COLO668 (cell line): ENCODE results near the gene ZBTB45.
"Not testable (repeated sequence)": the region's sequence is repeated elsewhere in the genome, so short reads cannot be mapped to it uniquely, and the experiment has no call there.

Experiments
- DNase-seq: peaks from one replicate; lab custom pipeline; 2025; ENCODE audit not compliant: unreplicated experiment; lab: John Stamatoyannopoulos, UW

Gene ZBTB45

DNA sequence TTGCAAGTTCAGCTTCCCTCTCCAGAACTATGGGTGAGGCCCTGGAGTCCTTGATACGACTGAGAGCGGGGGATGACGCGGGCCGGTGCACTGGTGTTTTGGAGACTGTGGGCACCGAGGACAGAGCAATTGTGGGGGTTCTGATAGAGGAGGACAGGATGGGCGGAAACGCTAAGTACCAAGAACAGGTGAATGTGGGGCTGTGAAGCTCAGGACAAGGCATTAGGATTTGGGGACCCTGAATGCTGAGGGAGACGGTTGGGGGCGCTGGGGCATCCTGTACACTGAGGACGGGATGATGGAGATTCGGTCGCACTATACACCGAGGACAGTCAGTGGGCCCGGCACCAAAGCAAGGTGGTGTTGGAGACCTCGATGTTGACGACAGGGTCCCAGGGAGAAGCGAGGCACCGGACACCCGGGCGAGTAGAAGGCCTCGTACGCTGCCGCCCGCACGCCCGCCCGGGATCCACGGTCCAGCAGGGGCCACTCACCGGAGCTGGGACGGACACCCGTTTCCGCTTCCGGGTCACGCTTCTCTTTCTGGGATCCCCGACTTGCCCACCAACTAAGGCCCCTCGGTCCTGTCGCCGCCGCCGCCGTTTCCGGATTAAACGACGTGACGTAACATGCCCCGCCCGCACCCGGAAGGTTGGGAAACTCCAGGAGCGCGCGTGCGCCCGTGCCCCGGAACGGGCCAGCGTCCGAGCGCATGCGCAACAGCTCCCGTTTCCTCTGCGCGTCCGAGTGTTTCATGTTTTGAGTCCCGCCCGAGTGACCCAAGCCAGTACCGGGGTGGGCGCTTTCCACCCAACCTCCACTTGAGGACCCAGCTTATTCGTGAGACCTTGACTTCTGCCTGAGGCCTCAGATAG lies 35.1 kb upstream of the ZBTB45 start, which contains the start of gene CHMP2A:
TSS of gene CHMP2A (minus strand) at position 612 of the 875 bp plus-strand sequence. CDS start 893 bp downstream, outside the sequence.
- DNase-seq, result no peak

DNA sequence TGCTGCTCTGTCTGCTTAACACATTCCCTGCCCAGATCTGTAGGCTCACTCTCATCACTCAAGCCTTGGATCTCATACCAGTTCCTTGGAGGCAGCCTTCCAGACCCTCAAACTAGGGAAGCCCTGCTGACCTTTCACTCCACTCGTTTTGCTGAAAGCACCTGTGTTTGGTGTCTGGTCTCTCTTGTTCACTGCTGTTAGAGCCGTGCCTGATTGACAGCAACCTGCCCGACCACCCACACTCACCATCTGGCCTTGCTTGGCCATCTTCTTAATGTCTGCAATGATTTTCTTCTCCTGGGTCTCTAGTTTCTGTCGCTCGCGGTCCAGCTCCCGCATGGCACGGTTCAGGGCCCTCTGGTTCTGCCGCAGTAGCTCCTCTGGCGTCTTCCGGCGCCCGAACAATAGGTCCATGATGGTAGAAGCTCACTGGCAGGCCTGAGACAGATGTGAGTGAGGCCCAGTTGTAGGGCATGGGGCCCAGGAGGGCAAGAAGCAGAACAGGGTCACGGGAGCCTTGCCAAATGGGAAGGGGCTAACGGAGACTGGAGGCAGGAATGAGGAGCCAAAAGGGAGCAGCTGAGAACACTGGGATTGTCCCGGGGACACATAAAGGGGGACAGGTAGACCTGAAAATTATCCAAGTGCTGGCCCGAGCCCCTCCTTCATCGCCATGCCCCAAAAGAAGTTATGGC lies 34.3 kb upstream of the ZBTB45 start:
- DNase-seq, result no peak

DNA sequence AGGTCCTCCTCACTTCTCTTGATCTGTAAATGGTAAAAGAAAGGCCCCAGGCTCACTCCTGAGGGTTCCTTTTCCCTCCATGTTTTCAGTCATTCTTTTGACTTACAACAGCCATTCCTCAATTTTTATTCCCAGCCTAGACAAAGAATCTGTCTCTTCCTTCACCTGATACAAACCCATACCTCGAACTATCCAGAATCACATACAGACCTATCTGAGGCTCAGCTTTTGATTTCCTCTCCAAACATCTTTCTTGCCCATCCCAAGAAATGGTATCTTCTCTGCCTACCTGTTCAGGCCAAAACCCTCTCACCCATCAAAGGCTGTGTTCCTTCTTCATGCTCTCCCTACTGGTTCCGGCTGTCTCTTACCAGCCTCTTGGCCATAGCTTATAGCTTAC lies 33.0 kb upstream of the ZBTB45 start:
- no peak for DNase-seq

DNA sequence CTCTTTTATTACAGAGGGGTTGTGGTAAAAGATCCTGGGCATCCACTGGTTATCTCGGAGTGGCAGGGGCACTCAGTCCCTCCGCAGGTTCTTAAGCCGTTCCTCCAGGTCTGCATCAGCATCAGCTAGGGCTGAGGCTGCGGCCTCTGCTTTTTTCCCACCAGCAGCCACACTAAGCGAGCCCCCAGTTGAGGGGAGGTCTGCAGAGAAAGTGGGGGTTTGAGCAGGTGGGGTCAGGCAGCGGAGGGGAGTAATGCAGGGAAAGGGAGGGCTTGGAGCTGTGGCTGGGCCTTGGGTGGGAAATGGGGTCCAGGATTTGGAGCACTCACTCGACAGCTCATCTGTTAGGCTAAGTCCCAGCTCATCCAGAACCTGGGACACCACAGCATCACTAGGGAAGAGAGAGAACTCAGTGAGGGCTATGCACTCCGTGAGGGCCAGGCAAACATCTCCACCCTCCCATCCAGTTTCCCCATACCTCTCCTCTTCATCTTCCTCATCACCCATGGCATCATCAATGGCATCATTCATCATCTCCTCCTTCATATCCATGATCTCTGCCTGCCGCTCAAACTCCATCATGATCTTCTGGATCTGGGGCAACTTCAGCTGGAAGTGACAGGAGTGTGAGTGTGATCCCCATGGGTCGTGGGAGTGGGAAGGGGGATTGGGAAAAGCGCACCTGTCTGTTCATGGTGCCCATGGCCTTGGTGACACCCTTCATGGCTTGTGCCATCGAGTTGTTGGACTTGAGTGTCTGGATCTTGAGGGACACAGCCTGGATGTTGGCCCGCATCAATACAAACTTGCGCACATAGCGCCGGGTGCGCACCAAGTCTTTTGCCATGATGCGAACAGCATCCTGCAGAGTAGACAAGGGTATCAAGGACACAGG lies 32.2 kb upstream of the ZBTB45 start:
- DNase-seq, result no peak

DNA sequence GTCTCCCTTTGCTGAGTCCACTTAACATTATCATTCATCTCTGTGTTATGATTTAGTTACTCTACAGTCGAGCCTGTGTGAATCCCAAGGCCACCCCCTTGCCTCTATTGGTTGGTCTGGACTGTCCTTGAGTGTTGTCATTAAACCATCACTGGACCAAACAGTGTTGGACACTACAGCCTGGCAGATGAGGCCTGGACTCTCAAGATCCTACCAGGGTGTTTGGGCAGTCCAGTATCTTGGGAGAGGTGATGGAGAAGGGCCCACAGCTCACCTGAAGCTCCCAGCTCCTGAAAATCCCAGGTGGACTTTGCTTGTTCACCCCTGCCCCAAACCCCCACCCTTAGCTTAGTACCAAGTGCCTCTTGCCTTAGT lies 31.5 kb upstream of the ZBTB45 start:
- no peak for DNase-seq

DNA sequence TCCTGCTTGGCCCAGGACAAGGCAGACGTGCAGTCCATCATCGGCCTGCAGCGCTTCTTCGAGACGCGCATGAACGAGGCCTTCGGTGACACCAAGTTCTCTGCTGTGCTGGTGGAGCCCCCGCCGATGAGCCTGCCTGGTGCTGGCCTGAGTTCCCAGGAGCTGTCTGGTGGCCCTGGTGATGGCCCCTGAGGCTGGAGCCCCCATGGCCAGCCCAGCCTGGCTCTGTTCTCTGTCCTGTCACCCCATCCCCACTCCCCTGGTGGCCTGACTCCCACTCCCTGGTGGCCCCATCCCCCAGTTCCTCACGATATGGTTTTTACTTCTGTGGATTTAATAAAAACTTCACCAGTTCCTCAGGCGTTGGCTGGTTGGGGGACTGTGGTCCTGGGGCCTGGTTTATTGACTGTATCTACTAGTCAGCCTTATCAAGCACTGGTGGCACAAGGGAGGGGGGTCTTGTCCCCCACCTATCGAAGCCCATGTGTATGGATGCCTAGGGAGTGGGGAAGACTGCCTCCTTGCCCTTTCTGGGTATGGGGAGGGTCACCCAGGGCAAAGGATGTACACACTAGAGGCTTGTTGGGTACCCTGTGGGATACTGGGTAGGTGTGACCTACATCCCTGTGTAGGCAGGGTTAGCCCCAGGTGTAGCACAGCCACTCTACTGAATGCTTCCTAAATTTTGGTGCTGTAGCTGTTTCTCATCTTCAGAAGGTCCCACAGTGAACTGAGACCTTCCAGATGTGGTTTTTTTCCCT lies 30.9 kb upstream of the ZBTB45 start:
- DNase-seq, result no peak

DNA sequence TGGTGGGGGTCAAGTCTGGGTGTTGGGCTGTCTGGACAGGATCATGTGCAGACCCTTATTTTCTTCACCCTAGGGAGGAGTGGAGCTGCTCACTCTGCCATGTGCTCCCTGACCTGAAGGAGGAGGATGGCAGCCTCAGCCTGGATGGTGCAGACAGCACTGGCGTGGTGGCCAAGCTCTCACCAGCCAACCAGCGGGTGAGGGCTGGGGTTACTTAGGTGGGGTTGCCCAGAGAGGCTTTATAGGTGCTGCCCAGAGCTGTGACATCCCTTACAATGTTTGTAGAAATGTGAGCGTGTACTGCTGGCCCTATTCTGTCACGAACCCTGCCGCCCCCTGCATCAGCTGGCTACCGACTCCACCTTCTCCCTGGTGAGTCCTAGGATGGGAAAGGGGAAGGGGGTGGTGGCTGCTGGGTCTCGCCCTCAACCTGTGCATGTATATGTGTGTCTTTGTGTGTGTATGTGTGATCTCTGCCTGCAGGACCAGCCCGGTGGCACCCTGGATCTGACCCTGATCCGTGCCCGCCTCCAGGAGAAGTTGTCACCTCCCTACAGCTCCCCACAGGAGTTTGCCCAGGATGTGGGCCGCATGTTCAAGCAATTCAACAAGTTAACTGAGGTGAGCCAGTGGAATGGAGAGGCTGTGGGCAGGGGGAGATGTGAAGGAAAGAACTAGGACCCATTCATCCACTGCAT lies 30.2 kb upstream of the ZBTB45 start:
- no peak for DNase-seq

DNA sequence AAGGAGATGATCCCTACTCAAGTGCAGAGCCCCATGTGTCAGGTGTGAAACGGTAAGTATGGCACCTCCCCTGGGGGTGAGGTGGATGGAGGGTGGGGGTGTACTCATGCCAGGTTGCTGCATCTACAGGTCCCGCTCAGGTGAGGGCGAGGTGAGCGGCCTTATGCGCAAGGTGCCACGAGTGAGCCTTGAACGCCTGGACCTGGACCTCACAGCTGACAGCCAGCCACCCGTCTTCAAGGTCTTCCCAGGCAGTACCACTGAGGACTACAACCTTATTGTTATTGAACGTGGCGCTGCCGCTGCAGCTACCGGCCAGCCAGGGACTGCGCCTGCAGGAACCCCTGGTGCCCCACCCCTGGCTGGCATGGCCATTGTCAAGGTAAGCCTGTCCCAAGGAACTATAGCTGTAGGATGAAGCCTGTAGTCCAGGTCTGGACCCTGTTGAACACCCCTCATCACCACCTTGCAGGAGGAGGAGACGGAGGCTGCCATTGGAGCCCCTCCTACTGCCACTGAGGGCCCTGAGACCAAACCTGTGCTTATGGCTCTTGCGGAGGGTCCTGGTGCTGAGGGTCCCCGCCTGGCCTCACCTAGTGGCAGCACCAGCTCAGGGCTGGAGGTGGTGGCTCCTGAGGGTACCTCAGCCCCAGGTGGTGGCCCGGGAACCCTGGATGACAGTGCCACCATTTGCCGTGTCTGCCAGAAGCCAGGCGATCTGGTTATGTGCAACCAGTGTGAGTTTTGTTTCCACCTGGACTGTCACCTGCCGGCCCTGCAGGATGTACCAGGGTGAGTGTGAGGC lies 29.5 kb upstream of the ZBTB45 start:
- DNase-seq, result no peak

DNA sequence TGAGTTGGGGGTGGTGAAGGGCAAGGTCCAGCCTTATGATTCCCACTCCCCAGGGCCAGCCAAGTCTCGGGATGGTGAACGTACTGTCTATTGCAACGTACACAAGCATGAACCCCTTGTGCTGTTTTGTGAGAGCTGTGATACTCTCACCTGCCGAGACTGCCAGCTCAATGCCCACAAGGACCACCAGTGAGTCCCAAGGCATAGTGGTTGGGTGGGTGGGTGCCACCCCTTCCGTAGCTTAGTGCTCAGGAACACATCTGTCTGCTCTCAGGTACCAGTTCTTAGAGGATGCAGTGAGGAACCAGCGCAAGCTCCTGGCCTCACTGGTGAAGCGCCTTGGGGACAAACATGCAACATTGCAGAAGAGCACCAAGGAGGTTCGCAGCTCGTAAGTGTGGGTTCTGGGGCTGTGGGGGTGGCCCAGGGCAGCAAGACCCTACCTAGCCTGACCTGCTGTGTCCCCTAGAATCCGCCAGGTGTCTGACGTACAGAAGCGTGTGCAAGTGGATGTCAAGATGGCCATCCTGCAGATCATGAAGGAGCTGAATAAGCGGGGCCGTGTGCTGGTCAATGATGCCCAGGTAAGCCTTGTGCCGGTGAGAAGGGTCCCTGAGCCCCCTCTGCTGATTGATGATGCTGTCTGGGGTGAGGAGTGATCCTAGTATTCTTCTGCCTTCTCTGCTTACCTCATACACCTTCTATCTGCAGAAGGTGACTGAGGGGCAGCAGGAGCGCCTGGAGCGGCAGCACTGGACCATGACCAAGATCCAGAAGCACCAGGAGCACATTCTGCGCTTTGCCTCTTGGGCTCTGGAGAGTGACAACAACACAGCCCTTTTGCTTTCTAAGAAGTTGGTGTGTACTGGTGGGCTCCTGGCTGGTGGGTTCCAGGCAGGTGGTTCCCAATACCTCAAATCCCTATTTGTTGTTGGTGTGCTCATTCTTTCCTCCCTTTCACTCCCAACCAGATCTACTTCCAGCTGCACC lies 28.0 kb upstream of the ZBTB45 start:
- no peak for DNase-seq

DNA sequence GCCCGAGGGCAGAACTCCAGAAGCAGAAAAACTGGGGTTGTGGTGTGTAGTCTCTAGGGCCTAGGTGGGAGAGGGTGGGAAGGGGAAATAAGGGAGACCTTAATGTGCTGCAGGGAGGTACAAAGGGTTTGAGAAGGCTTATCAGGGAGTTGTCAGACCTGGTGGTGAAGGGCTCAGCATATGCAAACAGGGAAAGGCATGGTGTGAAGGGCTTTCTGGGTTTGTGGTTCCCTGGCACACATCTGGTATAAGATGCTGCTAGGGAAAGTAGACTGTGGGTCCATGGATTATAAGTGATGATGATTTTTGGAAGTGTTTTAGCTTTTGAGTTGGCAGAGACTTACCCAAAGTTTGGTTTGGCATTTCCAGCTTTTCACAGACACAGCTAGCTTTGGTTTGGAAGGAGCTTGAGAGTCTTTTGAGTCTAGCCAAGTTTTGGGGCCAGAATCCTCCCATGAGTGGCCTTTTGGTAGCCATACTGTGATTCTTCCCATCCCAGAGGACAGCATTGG lies 26.5 kb upstream of the ZBTB45 start:
- no peak for DNase-seq

DNA sequence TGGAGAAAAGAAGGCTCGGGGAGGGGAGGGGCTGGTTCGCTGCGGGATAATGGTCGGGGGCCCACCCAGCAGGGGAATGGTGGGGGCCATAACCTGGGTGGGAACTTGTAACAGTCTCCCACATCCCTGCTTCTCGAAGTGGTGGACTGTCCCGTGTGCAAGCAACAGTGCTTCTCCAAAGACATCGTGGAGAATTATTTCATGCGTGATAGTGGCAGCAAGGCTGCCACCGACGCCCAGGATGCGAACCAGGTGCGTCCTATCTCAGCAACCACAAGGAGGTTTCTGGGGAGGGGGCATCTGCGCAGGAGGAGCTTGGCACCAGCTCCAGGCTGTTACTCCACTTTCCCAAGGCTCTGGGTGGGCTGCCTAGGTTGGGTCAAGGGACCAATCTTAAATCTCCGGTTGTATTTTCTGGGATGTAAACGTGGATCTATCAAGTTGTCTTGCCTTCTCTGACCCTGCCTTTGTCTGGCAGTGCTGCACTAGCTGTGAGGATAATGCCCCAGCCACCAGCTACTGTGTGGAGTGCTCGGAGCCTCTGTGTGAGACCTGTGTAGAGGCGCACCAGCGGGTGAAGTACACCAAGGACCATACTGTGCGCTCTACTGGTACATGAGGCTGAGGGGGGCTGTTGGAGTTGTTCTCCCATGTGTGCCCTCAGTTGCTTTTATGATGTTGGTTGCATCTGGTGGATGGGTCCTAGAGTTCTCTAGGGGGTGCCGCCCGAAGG lies 25.8 kb upstream of the ZBTB45 start:
- no peak for DNase-seq

DNA sequence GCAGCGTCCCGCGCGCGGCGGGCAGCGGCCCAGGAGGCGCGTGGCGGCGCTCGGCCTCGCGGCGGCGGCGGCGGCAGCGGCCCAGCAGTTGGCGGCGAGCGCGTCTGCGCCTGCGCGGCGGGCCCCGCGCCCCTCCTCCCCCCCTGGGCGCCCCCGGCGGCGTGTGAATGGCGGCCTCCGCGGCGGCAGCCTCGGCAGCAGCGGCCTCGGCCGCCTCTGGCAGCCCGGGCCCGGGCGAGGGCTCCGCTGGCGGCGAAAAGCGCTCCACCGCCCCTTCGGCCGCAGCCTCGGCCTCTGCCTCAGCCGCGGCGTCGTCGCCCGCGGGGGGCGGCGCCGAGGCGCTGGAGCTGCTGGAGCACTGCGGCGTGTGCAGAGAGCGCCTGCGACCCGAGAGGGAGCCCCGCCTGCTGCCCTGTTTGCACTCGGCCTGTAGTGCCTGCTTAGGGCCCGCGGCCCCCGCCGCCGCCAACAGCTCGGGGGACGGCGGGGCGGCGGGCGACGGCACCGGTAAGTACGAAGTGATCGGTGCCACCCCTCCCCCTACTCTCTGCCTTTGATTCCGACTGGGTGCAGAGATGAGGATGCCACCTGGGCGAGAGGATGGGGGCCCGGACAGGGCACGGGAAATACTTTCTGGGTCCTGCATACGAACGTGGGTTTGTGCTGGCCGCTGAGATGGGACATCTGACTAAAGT lies 25.1 kb upstream of the ZBTB45 start:
- DNase-seq, result no peak

DNA sequence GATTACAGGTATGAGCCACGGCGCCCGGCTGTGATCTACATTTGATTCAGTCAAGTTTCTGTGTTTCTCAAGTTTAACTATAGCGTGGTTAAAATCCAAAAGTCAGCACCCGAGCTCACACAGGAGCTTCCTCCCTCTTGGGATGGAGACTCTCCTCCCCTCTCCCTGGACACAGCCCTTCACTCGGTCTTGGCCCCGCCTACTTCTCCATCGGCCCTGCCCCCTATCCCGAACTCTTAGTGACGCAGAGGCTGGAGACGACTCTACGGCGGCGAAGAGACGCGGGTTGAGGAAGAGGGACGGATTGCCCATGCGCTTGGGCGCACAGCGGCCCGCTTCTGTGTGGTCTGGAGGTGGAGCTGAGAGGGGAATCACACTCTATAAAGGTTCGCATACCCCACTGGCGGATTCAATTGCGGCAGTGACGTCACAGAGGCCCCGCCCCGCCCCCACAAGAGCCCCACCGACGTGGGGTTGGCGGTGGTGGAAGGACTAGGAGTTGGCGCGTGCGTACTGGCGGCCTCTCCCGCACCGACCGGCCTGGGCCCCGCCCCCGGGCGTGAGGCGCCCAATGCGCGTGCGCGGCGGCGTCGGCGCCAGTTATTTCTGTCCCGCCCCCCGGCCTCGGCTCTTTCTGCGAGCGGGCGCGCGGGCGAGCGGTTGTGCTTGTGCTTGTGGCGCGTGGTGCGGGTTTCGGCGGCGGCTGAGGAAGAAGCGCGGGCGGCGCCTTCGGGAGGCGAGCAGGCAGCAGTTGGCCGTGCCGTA lies 24.4 kb upstream of the ZBTB45 start, which contains the start of gene TRIM28:
TSS of gene TRIM28 (plus strand) at position 239 of the 765 bp plus-strand sequence. CDS start 694 bp downstream, outside the sequence.
- DNase-seq, result no peak

DNA sequence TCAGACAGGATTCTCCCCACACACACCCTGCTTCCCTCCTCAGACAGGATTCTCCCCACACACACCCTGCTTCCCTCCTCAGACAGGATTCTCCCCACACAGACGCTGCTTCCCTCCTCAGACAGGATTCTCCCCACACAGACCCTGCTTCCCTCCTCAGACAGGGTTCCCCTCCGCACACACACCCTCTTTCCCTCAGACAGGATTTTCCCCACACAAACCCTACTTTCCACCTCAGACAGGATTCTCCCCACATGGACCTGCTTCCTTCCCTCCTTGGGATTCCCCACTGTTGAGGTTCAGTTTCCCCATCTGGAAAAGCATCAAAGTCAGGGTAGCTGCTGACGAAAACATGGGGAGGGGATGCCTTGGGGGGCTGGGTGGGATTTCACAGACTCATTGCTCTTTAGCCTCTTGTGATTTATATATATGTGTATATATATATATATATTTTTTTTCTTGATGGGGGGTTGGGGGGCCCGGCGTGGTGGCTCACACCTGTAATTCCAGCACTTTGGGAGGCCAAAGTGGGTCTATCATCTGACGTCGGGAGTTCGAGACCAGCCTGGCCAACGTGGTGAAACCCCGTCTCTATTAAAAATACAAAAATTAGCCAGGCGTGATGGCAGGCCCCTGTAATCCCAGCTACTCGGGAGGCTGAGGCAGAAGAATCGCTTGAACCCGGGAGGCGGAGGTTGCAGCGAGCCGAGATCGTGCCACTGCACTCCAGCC lies 23.2 kb upstream of the ZBTB45 start:
- DNase-seq, result not testable (repeated sequence)

DNA sequence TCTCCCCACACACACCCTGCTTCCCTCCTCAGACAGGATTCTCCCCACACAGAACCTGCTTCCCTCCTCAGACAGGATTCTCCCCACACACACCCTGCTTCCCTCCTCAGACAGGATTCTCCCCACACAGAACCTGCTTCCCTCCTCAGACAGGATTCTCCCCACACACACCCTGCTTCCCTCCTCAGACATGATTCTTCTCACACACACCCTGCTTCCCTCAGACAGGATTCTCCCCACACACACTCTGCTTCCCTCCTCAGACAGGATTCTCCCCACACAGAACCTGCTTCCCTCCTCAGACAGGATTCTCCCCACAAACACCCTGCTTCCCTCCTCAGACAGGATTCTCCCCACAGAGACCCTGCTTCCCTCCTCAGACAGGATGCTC lies 19.6 kb upstream of the ZBTB45 start:
- DNase-seq, result not testable (repeated sequence)
